Gastrocnemius medialis (tissue), 4 donors: ENCODE data around the gene TSSK6. TPM values are rescaled to one million over a fixed set of nuclear protein-coding genes. Genes with fewer than 3 reads are reported as not detected.

Experiments used
- ATAC-seq, 2 donors: fragments of 150-250 bp; one replicate each; pipeline ENCODE4 v1.9.1; 2016
- DNase-seq, 2 donors: peaks; one replicate each; pipeline ENCODE4 v3.0.0-alpha.2; 2019
- H3K27ac ChIP-seq, 4 donors: fragments of 200-600 bp; sonication (generic); 1 replicate in 1 of 4; 2 replicates in 3 of 4; pipeline ENCODE4 v1.5.1; 2016 to 2018; ENCODE audit warnings: mild to moderate bottlenecking in 2 of 4, moderate library complexity in 1 of 4
- H3K27me3 ChIP-seq, 3 donors: fragments of 200-600 bp; sonication (generic) in 2 of 3; 1 replicate in 1 of 3; 2 replicates in 2 of 3; pipeline versions ENCODE4 v1.5.1 to v1.6.0; 2016 to 2019; ENCODE audit warnings: mild to moderate bottlenecking in 1 of 3, moderate library complexity in 1 of 3
- H3K36me3 ChIP-seq, 2 donors: fragments of 200-600 bp; sonication (generic) in 1 of 2; one replicate each; pipeline ENCODE4 v1.5.1; 2017 to 2018
- H3K4me1 ChIP-seq, 2 donors: fragments of 200-600 bp; sonication (generic) in 1 of 2; one replicate each; pipeline ENCODE4 v1.5.1; 2016 to 2017; ENCODE audit warnings: mild to moderate bottlenecking in 2 of 2
- H3K4me3 ChIP-seq, 4 donors: fragments of 200-600 bp; sonication (generic) in 3 of 4; 1 replicate in 1 of 4; 2 replicates in 3 of 4; pipeline ENCODE4 v1.5.1; 2016 to 2019; ENCODE audit warnings: mild to moderate bottlenecking in 2 of 4
- H3K9me3 ChIP-seq, 3 donors: fragments of 200-600 bp; sonication (generic) in 2 of 3; 1 replicate in 1 of 3; 2 replicates in 2 of 3; pipeline ENCODE4 v1.5.1; 2016 to 2019
- CTCF ChIP-seq, 5 experiments: fragments of 450-650 bp in 3 of 5; fragments of 200-600 bp in 2 of 5; sonication (generic) in 2 of 5; IDR thresholded peaks in 4 of 5; conservative IDR thresholded peaks in 1 of 5; 1 replicate in 4 of 5; 2 replicates in 1 of 5; pipeline ENCODE4 v1.5.1; 2016 to 2019; ENCODE audit warnings: antibody characterized with exemption in 5 of 5, mild to moderate bottlenecking in 3 of 5, moderate library complexity in 3 of 5
- POLR2A ChIP-seq, 2 donors: fragments of 450-650 bp; IDR thresholded peaks; one replicate each; pipeline ENCODE4 v1.6.1; 2017; ENCODE audit warnings: antibody characterized with exemption in 2 of 2, mild to moderate bottlenecking in 2 of 2, moderate library complexity in 2 of 2
- in situ Hi-C, 4 donors: fragments of 200-750 bp; cut with MboI; loops; one replicate each; pipeline versions ENCODE4 v1.15.0 to v1.8.0; 2017; ENCODE audit warnings: low sequenced_read_pairs in 4 of 4
- intact Hi-C: fragments of 100-400 bp; cut with DNase I; formaldehyde crosslinking; loops from one replicate; pipeline ENCODE4 v1.15.1; 2023; ENCODE audit warnings: low total_unique reads
- total RNA-seq, 4 donors: library from RNA; depleted of rRNA; stranded (reverse); fragments of >200 nt; gene quantifications; one replicate each; pipeline versions ENCODE4 v1.1.0 to v1.2.3, GENCODE V29; 2016

TSSK6 gene
- total RNA-seq, 4 donors from 2014 or later, result 0.80 to 1.7 TPM; not detected in 2

- Histone ChIP-seq H3K36me3 (peaks cover 0 to 21% of the 10 kb centered on the region in 2 donors), H3K4me1 (peaks cover 9 to 13% of the 10 kb centered on the region in 2 donors), H3K27ac (no peak overlapping the region), H3K4me3 (no peak overlapping the region), H3K9me3 (no peaks in the 10 kb centered on the region), H3K27me3 (no peaks in the 10 kb centered on the region)
- intact Hi-C loops (no loop called here), in situ Hi-C loops (loop anchor here in 3 of 4 donors (10.0 to 25.0 kb wide), 3 partner anchors 119 to 437 kb away; partner anchors contain the start of gene GMIP (in 1 of the 3))
- DNase-seq, result no peak
- TF ChIP-seq CTCF (IDR thresholded peaks at IDR 0.05 in 4 of 5, conservative IDR thresholded peaks at IDR 0.05 in 1 of 5), result no peak
- no peak for TF ChIP-seq POLR2A (IDR thresholded peaks at IDR 0.05)
- no peak for ATAC-seq
Measured at GRCh38 chr19:19525611-19526380, 10.4 kb upstream of the TSSK6 start.

GRCh38 chr19:19524053-19524452, 8.7 kb upstream of the TSSK6 start:
- in situ Hi-C loops, result loop anchor here in 1 of 4 donors (10.0 kb wide), 1 partner anchor 121 kb away; the partner anchor contains the start of gene GMIP
- peaks cover 13 to 17% of the 10 kb centered on the region in 2 donors for H3K4me1 ChIP-seq

GRCh38 chr19:19523177-19523576, 7.8 kb upstream of the TSSK6 start:
- no peak overlapping the region for H3K27ac ChIP-seq
- ATAC-seq, result no peak
- peaks cover 0 to 26% of the 10 kb centered on the region in 2 donors for H3K36me3 ChIP-seq

More at GRCh38 chr19:19524053-19524452, 8.7 kb upstream of the TSSK6 start:
- no peaks in the 10 kb centered on the region for H3K27me3 ChIP-seq
- no peaks in the 10 kb centered on the region for H3K9me3 ChIP-seq
- no peak for TF ChIP-seq POLR2A (IDR thresholded peaks at IDR 0.05)
- no peak for TF ChIP-seq CTCF (IDR thresholded peaks at IDR 0.05 in 4 of 5, conservative IDR thresholded peaks at IDR 0.05 in 1 of 5)
- H3K27ac ChIP-seq, result no peak overlapping the region
- DNase-seq (no peak), ATAC-seq (no peak)
- intact Hi-C loops, result no loop called here
- H3K36me3 ChIP-seq, result peaks cover 0 to 28% of the 10 kb centered on the region in 2 donors
- H3K4me3 ChIP-seq, result no peak overlapping the region

GRCh38 chr19:19520989-19521388, 5.6 kb upstream of the TSSK6 start:
- Histone ChIP-seq H3K4me1 (peaks cover 29 to 31% of the 10 kb centered on the region in 2 donors), H3K27ac (no peak overlapping the region), H3K4me3 (no peak overlapping the region), H3K9me3 (no peaks in the 10 kb centered on the region), H3K36me3 (peaks cover 0 to 11% of the 10 kb centered on the region in 2 donors), H3K27me3 (no peaks in the 10 kb centered on the region)
- no peak for ATAC-seq
- no peak for TF ChIP-seq POLR2A (IDR thresholded peaks at IDR 0.05)
- no peak for TF ChIP-seq CTCF (IDR thresholded peaks at IDR 0.05 in 4 of 5, conservative IDR thresholded peaks at IDR 0.05 in 1 of 5)
- intact Hi-C loops (no loop called here), in situ Hi-C loops (loop anchor here in 1 of 4 donors (10.0 kb wide), 1 partner anchor 124 kb away; the partner anchor contains the start of gene GMIP)
- no peak for DNase-seq

More at GRCh38 chr19:19523177-19523576, 7.8 kb upstream of the TSSK6 start:
- H3K4me3 ChIP-seq, result no peak overlapping the region
- TF ChIP-seq POLR2A (IDR thresholded peaks at IDR 0.05) (no peak), CTCF (IDR thresholded peaks at IDR 0.05 in 4 of 5, conservative IDR thresholded peaks at IDR 0.05 in 1 of 5) (no peak)
- H3K27me3 ChIP-seq, result no peaks in the 10 kb centered on the region
- no peak for DNase-seq
- in situ Hi-C loops, result loop anchor here in 1 of 4 donors (10.0 kb wide), 1 partner anchor 122 kb away; the partner anchor contains the start of gene GMIP
- intact Hi-C loops, result no loop called here
- H3K4me1 ChIP-seq, result peaks cover 14 to 18% of the 10 kb centered on the region in 2 donors
- no peaks in the 10 kb centered on the region for H3K9me3 ChIP-seq
